Testis (tissue), 2 donors: Measurements from ENCODE around the gene GOLGA8B.

Experiments
- CTCF ChIP-seq, 3 experiments: fragments of 450-650 bp in 2 of 3; fragments of 200-600 bp in 1 of 3; sonication (generic) in 1 of 3; IDR thresholded peaks; one replicate each; pipeline ENCODE4 v1.5.1; 2016 to 2019; ENCODE audit warnings: antibody characterized with exemption in 3 of 3, mild to moderate bottlenecking in 2 of 3, moderate library complexity in 1 of 3
- POLR2A ChIP-seq: fragments of 450-650 bp; IDR thresholded peaks from one replicate; pipeline ENCODE4 v1.6.1; 2017; ENCODE audit warnings: antibody characterized with exemption, mild to moderate bottlenecking, moderate library complexity

GRCh38 chr15:34613301-34613700, 29.9 kb upstream of the GOLGA8B start:
- TF ChIP-seq CTCF (IDR thresholded peaks at IDR 0.05) (no peak), POLR2A (no peak)
